Stimulated activated CD8-positive, alpha-beta memory T cell treated with anti-CD3 and anti-CD28 coated beads, Interleukin-7, amount 100 ng/mL, for 1 hour (primary cell): ENCODE measurements around the gene ZNF407.

ENCODE experiments used
- DNase-seq, 2 donors: peaks; one replicate each; pipeline ENCODE4 v3.0.0-alpha.2; 2020; ENCODE audit warnings: low read depth in 2 of 2

ZNF407 gene

DNA sequence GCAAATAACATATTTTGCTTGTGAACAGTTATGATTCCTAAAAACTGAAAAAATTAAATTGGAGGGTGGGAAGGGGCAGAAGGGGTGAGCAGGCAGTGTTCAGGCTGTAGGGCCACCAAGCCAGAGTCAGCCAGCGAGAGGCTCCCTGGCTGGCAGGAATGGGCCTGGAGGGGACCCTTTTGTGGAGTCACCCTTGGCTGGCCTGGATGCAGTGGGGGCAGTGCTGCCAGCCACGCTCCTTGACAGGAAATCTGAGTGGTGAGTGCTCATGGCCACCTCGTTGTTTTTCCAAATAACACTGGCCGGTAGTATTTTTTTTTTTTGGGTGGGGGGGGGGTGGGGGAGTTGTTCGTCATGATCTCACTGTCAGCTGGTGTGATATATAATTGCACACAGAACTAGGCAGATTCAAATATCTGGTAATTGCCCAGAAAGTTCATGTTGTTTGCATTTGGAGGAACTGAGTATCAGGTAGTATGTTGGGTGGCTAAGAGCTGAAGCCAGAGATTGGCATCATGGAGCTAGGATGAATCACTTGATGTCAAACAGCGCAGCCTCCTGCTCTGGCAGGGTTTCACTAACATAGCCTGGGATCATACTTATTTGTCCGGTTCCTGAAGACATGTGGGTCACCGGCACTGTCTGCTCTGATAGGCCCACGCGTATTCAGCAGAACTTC lies 451.2 kb downstream of the ZNF407 start:
- no peak for DNase-seq

GRCh38 chr18:75049455-75049789 lies 451.8 kb downstream of the ZNF407 start:
- no peak for DNase-seq

- DNase-seq, result no peak
These were observed 454.1 kb downstream of the ZNF407 start for GRCh38 chr18:75051757-75052156.

GRCh38 chr18:75052475-75052874 lies 454.8 kb downstream of the ZNF407 start:
- no peak for DNase-seq

DNA sequence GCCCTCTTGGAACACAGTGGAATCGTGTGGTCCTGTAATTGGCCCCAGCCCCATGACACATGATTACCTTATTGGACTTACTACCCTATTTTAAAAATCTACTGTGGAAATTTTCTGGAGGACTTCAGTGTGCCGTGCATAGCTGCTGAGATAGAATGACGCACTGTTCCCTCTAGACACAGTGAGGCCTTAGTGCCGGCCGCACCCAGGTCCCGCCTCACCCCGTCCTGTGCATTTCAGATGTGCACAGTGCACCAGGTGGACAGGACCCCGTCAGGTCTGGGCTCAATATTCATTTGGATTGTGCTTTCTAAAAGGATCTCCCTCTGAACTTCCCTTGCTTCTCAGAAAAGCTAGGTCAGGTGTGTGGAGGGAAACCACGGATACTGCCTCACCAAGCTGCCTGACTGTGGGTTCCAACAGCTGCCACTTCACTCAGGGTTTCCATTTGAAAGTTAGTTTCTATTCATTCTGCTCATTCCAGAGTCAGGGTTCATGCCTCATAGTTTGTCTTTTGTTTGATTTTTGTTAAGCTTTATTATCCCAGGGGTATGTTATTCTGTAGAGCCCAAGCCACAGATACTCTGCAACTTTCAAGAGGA lies 455.5 kb downstream of the ZNF407 start:
- no peak for DNase-seq

GRCh38 chr18:75054046-75054445 lies 456.4 kb downstream of the ZNF407 start:
- DNase-seq, result no peak

- no peak for DNase-seq
These were observed 456.9 kb downstream of the ZNF407 start for GRCh38 chr18:75054611-75055010.

DNA sequence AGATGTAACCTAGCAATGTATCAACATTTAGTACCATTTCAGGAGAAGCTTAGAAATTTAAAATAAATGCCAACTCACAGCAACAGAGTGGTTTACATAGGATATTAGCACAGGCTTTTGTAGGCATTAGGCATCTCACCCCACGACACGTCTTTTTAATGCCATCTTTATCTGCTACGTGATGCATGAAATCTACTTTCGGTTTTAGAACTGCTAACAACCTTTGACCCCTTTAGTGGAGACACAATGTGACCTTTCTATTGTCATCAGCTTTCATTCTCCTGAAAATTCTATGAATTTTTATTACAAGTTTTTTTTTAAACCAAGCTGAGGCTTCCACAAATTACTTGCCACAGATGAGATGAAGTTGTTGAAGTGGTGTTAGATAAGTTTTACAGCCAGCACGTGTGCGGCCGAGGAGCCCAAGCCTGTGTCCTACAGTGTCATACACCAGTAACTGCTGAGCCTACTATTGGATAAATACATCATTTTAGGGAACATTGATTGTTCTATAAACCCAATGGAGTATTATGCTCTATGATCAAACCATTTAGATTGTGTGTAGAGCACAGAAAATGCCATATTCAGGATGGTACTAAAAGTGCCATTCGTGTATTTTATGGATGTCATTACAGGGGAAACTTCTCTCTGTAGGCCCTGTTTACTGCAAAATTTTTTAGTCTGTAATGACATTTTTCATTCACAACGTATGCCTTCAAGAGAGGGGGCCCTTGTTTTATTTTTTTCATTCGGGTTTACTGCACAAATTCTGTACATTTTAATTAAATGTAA lies 459.7 kb downstream of the ZNF407 start:
- DNase-seq, result no peak

DNA sequence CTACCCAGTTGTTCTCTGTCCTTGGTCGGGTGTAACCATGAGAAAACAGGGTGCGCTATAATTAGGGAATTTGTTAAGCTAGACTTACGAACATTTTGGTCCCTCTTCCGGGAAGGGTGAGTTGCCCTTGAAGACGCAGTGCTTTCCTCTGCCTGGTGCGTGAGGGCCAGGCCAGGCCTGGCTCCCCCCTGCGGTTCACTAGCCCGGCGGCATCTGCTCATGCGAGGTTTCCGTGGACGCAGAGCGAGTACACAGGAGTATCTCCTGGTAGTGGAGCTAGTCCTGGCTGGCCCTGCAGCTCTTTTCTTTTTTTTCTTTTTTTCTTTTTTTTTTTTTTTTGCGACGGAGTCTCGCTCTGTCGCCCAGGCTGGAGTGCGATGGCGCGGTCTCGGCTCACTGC lies 462.5 kb downstream of the ZNF407 start:
- DNase-seq, result no peak

DNA sequence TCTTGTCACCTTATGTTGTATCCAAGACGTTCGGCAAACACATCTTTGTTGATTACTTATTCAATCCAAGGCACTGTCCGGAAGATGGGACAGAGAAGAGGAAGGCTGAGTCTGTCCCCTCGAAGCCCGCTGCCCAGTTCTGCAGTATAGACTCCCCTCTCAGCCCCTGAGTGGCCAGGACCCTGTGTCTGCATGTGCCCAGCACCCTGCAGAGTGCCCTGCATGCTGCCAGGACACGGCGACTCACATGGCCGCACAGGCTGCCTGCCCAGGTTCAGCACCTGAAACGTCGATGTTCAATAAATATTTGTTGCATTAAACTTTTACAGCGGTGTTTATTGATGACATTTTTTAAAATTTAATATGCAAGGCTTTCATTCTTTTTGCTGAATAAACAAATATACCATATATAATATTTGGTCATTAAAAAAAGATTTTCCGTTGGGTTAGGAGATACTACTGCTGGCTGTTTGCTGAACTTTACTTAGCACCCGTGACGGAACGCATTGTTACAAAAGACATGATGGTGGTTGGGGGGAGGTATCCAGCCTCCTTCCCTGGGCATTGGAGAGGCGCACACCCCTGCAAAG lies 464.7 kb downstream of the ZNF407 start:
- DNase-seq, result no peak

DNA sequence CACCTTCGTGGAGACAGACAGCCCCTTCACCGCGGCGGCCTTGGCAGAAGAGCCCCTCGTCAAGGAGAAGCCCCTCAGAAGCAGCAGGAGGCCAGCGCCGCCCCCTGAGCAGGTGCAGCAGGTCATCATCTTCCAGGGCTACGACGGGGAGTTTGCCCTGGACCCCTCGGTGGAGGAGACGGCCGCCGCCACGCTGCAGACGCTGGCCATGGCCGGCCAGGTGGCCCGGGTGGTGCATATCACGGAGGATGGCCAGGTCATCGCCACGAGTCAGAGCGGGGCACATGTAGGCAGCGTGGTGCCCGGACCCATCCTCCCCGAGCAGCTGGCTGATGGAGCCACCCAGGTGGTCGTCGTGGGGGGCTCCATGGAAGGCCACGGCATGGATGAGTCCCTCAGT lies 465.5 kb downstream of the ZNF407 start:
- no peak for DNase-seq

DNA sequence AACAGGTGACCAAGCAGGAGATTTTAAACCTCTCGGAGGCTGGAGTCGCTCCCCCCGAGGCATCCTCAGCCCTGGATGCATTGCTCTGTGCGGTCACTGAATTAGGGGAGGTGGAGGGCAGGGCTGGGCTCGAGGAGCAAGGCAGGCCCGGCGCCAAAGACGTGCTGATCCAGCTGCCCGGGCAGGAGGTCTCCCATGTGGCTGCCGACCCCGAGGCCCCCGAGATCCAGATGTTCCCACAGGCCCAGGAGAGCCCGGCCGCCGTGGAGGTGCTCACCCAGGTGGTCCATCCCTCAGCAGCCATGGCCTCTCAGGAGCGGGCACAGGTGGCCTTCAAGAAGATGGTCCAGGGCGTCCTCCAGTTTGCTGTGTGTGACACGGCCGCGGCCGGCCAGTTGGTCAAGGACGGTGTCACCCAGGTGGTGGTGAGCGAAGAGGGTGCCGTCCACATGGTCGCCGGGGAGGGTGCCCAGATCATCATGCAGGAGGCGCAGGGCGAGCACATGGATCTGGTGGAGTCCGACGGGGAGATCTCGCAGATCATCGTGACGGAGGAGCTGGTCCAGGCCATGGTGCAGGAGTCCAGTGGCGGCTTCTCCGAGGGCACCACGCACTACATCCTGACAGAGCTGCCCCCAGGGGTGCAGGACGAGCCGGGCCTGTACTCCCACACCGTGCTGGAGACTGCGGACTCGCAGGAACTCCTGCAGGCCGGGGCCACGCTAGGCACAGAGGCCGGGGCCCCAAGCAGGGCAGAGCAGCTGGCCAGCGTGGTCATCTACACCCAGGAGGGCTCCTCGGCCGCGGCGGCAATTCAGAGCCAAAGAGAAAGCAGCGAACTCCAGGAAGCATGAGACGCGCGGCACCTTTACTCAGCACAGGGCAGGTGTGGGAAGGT lies 466.2 kb downstream of the ZNF407 start:
- no peak for DNase-seq

DNA sequence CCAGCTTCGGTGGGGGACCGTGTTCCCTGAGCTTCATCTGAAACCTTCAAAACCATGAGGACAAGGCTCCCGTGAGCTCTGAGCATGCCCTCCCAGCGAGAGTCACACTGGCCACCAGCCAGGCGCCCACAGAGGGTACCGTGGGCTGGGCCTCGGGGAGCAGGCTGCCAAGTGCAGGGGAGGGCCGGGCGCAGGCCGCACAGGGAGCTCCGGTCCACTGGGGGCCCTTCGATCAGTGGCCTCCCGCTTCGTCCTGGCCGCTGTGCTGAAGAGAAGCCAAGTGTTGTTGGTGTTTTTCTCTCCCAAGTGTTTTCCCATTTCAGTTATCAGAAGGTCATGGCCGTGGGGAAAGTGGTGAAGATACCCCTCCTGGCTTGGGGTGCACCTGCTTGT lies 466.8 kb downstream of the ZNF407 start:
- no peak for DNase-seq

GRCh38 chr18:75065251-75066000 lies 467.8 kb downstream of the ZNF407 start:
- DNase-seq, result no peak

DNA sequence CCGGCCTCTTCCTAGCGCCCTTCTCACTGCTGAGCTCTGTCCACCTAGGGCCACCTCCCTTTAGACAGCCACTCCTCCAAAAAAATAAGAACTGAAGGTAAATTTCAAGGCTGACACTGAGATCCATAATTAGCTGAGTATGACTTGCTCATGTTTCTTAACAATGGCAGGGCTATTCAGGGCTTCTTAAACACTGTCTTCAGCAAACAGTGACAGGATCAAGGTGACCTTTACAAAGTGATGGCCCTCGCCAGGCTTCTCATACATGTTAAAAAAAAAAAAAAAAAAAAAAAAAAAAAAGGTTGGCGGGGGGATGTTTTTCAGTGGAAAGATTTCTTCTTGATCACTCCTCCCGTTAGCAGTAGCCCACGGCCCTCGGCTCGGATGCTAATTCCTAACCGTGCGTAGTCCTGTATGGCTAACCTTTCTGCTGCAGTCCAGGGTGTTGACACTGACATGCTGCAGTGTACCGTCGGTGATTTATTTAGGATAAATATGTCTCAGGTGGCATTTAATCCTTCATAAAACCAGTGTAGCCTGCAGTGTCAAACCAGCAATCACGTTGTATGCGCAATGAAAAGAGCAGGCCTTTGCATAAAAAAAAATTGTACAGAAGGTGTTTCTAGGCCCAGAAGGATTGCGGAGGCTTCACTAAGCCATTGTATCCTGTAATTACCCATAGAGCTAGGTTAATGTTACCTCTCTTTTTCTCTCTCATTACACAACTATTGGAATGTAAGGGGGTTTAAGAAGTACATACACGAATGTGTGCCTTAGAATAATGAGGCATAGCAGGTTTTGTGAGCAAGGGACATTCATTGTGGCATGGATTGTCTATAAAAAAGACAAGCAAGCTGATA lies 468.6 kb downstream of the ZNF407 start:
- DNase-seq, result no peak

- DNase-seq, result no peak
These were observed 469.3 kb downstream of the ZNF407 start for GRCh38 chr18:75066936-75067335.

GRCh38 chr18:75067996-75068645 lies 470.5 kb downstream of the ZNF407 start:
- DNase-seq, result no peak

- no peak for DNase-seq
These were observed 471.2 kb downstream of the ZNF407 start for GRCh38 chr18:75068682-75069435.

DNA sequence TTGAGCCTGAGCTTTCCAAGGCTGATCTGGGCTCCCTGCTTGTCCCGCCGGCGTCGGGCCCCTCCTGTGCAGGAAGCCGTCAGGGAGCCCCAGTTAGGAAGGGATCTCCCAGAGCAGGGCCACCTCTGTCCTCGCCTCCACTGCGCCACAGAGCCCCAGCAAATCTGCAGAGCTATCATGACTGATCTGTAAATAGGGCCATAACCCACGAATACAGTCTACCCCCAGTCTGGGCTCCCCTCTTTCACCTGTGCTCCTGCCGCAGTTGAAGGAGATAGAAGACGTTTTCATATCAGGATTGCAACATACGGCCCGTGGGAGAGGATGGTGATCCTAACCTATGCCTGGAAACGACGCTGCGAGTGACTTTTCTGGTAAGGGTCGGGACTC lies 472.6 kb downstream of the ZNF407 start:
- DNase-seq, result no peak
